Esophagus squamous epithelium (tissue), 5 donors: ENCODE data around the gene KHNYN. TPM values are rescaled to one million over a fixed set of nuclear protein-coding genes. Genes with fewer than 3 reads are reported as not detected.

Source experiments
- DNase-seq: peaks from one replicate; lab custom pipeline; 2025; lab: John Stamatoyannopoulos, UW
- H3K27ac ChIP-seq, 4 donors: fragments of 200-600 bp; sonication (generic); one replicate each; pipeline ENCODE4 v1.5.1; 2016 to 2019; ENCODE audit warnings: mild to moderate bottlenecking in 1 of 4
- H3K27me3 ChIP-seq, 4 donors: fragments of 200-600 bp; sonication (generic); 1 replicate in 3 of 4; 2 replicates in 1 of 4; pipeline versions ENCODE4 v1.5.1 to v1.6.0; 2017 to 2021; ENCODE audit warnings: antibody characterized with exemption in 1 of 4
- H3K36me3 ChIP-seq, 3 donors: fragments of 200-600 bp; sonication (generic); one replicate each; pipeline ENCODE4 v1.5.1; 2016 to 2019
- H3K4me1 ChIP-seq, 3 donors: fragments of 200-600 bp; sonication (generic); one replicate each; pipeline ENCODE4 v1.5.1; 2017 to 2019
- H3K4me3 ChIP-seq, 4 donors: fragments of 200-600 bp; sonication (generic); 1 replicate in 3 of 4; 2 replicates in 1 of 4; pipeline ENCODE4 v1.5.1; 2016 to 2019; ENCODE audit warnings: mild to moderate bottlenecking in 2 of 4, moderate library complexity in 1 of 4
- H3K9me3 ChIP-seq, 3 donors: fragments of 200-600 bp; sonication (generic); one replicate each; pipeline ENCODE4 v1.5.1; 2016 to 2019
- CTCF ChIP-seq, 6 experiments: fragments of 450-650 bp in 4 of 6; fragments of 200-600 bp in 2 of 6; sonication (generic) in 2 of 6; IDR thresholded peaks; one replicate each; pipeline ENCODE4 v1.5.1; 2016 to 2019; ENCODE audit warnings: antibody characterized with exemption in 6 of 6, mild to moderate bottlenecking in 4 of 6, moderate library complexity in 4 of 6
- POLR2A ChIP-seq, 4 donors: fragments of 450-650 bp; IDR thresholded peaks; one replicate each; pipeline ENCODE4 v1.6.1; 2017; ENCODE audit warnings: antibody characterized with exemption in 4 of 4, mild to moderate bottlenecking in 4 of 4, moderate library complexity in 3 of 4
- WGBS, 2 donors: methylation state at CpG; one replicate each; pipeline ENCODE4 v1.1.5; 2018; 5-methylcytosine and 5-hydroxymethylcytosine counted together
- intact Hi-C: fragments of 100-400 bp; cut with DNase I; formaldehyde crosslinking; loops from one replicate; pipeline ENCODE4 v1.15.0; 2022
- total RNA-seq, 4 donors: library from RNA; depleted of rRNA; stranded (reverse); fragments of >200 nt; gene quantifications; one replicate each; pipeline ENCODE4 v1.1.0, GENCODE V29; 2016
- donor health status: DM: yes; HTN: yes; CAD: no.

The KHNYN gene
- 10 to 100 TPM; 35.6 to 68.9 (median 42.9) TPM for total RNA-seq

- no peaks in the 10 kb centered on the region for H3K9me3 ChIP-seq
- peaks cover 26 to 77% (median 46%) of the 10 kb centered on the region in 3 donors for H3K4me1 ChIP-seq
- peak within 1 kb of the TSS; percentile 59 to 88 (median 80) for H3K4me3 ChIP-seq
- intact Hi-C loops, result loop anchor here (5.0 kb wide), 2 partner anchors 62 to 97 kb away; partner anchors contain the start of gene NFATC4
- peak in 1 of 6 experiments; percentile 16 for TF ChIP-seq CTCF (IDR thresholded peaks at IDR 0.05)
- peak in 3 of 4 donors; percentile 75 to 98 (median 95) for TF ChIP-seq POLR2A (IDR thresholded peaks at IDR 0.05)
- no peaks in the 10 kb centered on the region for H3K27me3 ChIP-seq
- H3K36me3 ChIP-seq, result peaks cover 14 to 34% (median 14%) of the 10 kb centered on the region in 3 donors
- peak within 1 kb of the TSS; percentile 93 to 99 (median 98) for H3K27ac ChIP-seq
- DNase-seq, result peak; percentile 46
- WGBS, 2 donors, result 11 to 16% methylated on average over 6 to 14 of the region's 57 CpGs
Observed at GRCh38 chr14:24429395-24430142, at the start of gene KHNYN, which contains the start of gene CBLN3. KHNYN (plus strand) TSS chr14:24429954; CDS start chr14:24430731, 777 bp downstream. CBLN3 (minus strand) TSS chr14:24429668; CDS start chr14:24429054, 614 bp downstream.

- TF ChIP-seq POLR2A (IDR thresholded peaks at IDR 0.05) (no peak), CTCF (IDR thresholded peaks at IDR 0.05) (no peak)
- H3K36me3 ChIP-seq, result peaks cover 0 to 4% (median 0%) of the 10 kb centered on the region in 3 donors
- no peaks in the 10 kb centered on the region for H3K27me3 ChIP-seq
- WGBS, 2 donors, result 41 to 60% methylated on average over 6 to 7 of the region's 8 CpGs
- peaks cover 17 to 61% (median 20%) of the 10 kb centered on the region in 3 donors for H3K4me1 ChIP-seq
- no peak for DNase-seq
- H3K4me3 ChIP-seq, result no peak overlapping the region
- peak overlapping the region in 2 of 4 donors; percentile 13 to 59 for H3K27ac ChIP-seq
- intact Hi-C loops, result no loop called here
- no peaks in the 10 kb centered on the region for H3K9me3 ChIP-seq
Observed at GRCh38 chr14:24381363-24382063, 48.2 kb upstream of the KHNYN start.

- 34 to 54% methylated on average over 4 of the region's 4 CpGs for WGBS, 2 donors
- intact Hi-C loops, result no loop called here
- Histone ChIP-seq H3K9me3 (no peaks in the 10 kb centered on the region), H3K27me3 (no peaks in the 10 kb centered on the region), H3K4me1 (peaks cover 17 to 56% (median 20%) of the 10 kb centered on the region in 3 donors), H3K36me3 (no peaks in the 10 kb centered on the region), H3K27ac (peak overlapping the region in 2 of 4 donors; percentile 13 to 59), H3K4me3 (no peak overlapping the region)
- TF ChIP-seq POLR2A (IDR thresholded peaks at IDR 0.05), result no peak
- no peak for TF ChIP-seq CTCF (IDR thresholded peaks at IDR 0.05)
- DNase-seq, result no peak
Observed at GRCh38 chr14:24382064-24382371, 47.7 kb upstream of the KHNYN start.

DNA sequence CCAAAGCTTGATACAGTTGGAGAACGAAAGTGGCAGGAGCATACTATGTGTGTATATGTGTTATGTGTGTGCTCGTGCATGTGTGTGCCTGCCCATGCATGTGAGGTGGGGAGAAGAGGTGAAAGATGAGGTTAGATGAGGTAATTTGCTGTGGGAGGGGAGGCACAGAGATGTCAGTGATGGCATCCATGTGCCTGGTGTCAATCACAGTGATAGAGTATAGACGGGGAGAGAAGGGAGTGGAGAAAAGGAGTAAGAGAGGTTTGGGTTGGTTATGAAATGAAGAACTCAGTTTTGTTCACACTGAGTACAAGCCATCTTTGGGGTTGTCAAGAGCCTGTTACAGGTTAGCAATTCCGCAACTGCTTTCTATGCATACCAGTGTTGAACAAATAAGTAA lies 45.6 kb upstream of the KHNYN start:
- no peaks in the 10 kb centered on the region for H3K9me3 ChIP-seq
- WGBS, 2 donors, result 64 to 70% methylated on average over 4 of the region's 4 CpGs
- H3K4me1 ChIP-seq, result peaks cover 0 to 41% (median 1%) of the 10 kb centered on the region in 3 donors
- H3K27me3 ChIP-seq, result no peaks in the 10 kb centered on the region
- intact Hi-C loops, result no loop called here
- no peak overlapping the region for H3K4me3 ChIP-seq
- no peak overlapping the region for H3K27ac ChIP-seq
- TF ChIP-seq POLR2A (IDR thresholded peaks at IDR 0.05) (no peak), CTCF (IDR thresholded peaks at IDR 0.05) (no peak)
- no peaks in the 10 kb centered on the region for H3K36me3 ChIP-seq
- DNase-seq, result no peak

DNA sequence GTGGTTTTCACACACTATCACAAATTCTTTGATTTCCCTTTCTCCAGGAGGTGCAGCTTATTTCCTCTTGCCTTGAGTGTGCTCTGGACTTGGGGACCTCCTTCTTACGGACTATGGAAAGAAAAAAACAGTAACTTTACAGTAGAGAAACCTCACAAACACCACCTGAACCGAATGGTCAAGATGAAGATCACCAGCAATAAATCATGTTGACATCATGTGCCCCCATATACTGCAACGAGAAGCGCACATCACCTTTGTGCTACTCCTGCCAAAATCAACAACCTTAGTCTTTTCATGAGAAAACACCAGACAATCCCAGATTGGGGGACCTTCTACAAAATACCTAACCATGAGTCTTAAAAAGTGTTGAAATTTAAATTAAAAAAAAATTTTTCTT lies 44.2 kb upstream of the KHNYN start:
- peaks cover 0 to 27% (median 0%) of the 10 kb centered on the region in 3 donors for H3K4me1 ChIP-seq
- no peaks in the 10 kb centered on the region for H3K27me3 ChIP-seq
- TF ChIP-seq CTCF (IDR thresholded peaks at IDR 0.05) (no peak), POLR2A (IDR thresholded peaks at IDR 0.05) (no peak)
- no peaks in the 10 kb centered on the region for H3K36me3 ChIP-seq
- no peak overlapping the region for H3K27ac ChIP-seq
- 79 to 80% methylated on average over 4 of the region's 4 CpGs for WGBS, 2 donors
- H3K9me3 ChIP-seq, result no peaks in the 10 kb centered on the region
- no peak overlapping the region for H3K4me3 ChIP-seq
- intact Hi-C loops, result no loop called here
- no peak for DNase-seq
